Gastrocnemius medialis (tissue), 4 donors: ENCODE data around the gene ERCC1. TPM values are rescaled to one million over a fixed set of nuclear protein-coding genes. Genes with fewer than 3 reads are reported as not detected.

Source experiments
- ATAC-seq, 2 donors: fragments of 150-250 bp; one replicate each; pipeline ENCODE4 v1.9.1; 2016
- DNase-seq, 2 donors: peaks; one replicate each; pipeline ENCODE4 v3.0.0-alpha.2; 2019
- H3K27ac ChIP-seq, 4 donors: fragments of 200-600 bp; sonication (generic); 1 replicate in 1 of 4; 2 replicates in 3 of 4; pipeline ENCODE4 v1.5.1; 2016 to 2018; ENCODE audit warnings: mild to moderate bottlenecking in 2 of 4, moderate library complexity in 1 of 4
- H3K27me3 ChIP-seq, 3 donors: fragments of 200-600 bp; sonication (generic) in 2 of 3; 1 replicate in 1 of 3; 2 replicates in 2 of 3; pipeline versions ENCODE4 v1.5.1 to v1.6.0; 2016 to 2019; ENCODE audit warnings: mild to moderate bottlenecking in 1 of 3, moderate library complexity in 1 of 3
- H3K36me3 ChIP-seq, 2 donors: fragments of 200-600 bp; sonication (generic) in 1 of 2; one replicate each; pipeline ENCODE4 v1.5.1; 2017 to 2018
- H3K4me1 ChIP-seq, 2 donors: fragments of 200-600 bp; sonication (generic) in 1 of 2; one replicate each; pipeline ENCODE4 v1.5.1; 2016 to 2017; ENCODE audit warnings: mild to moderate bottlenecking in 2 of 2
- H3K4me3 ChIP-seq, 4 donors: fragments of 200-600 bp; sonication (generic) in 3 of 4; 1 replicate in 1 of 4; 2 replicates in 3 of 4; pipeline ENCODE4 v1.5.1; 2016 to 2019; ENCODE audit warnings: mild to moderate bottlenecking in 2 of 4
- H3K9me3 ChIP-seq, 3 donors: fragments of 200-600 bp; sonication (generic) in 2 of 3; 1 replicate in 1 of 3; 2 replicates in 2 of 3; pipeline ENCODE4 v1.5.1; 2016 to 2019
- CTCF ChIP-seq, 5 experiments: fragments of 450-650 bp in 3 of 5; fragments of 200-600 bp in 2 of 5; sonication (generic) in 2 of 5; IDR thresholded peaks in 4 of 5; conservative IDR thresholded peaks in 1 of 5; 1 replicate in 4 of 5; 2 replicates in 1 of 5; pipeline ENCODE4 v1.5.1; 2016 to 2019; ENCODE audit warnings: antibody characterized with exemption in 5 of 5, mild to moderate bottlenecking in 3 of 5, moderate library complexity in 3 of 5
- POLR2A ChIP-seq, 2 donors: fragments of 450-650 bp; IDR thresholded peaks; one replicate each; pipeline ENCODE4 v1.6.1; 2017; ENCODE audit warnings: antibody characterized with exemption in 2 of 2, mild to moderate bottlenecking in 2 of 2, moderate library complexity in 2 of 2
- in situ Hi-C, 4 donors: fragments of 200-750 bp; cut with MboI; loops; one replicate each; pipeline versions ENCODE4 v1.15.0 to v1.8.0; 2017; ENCODE audit warnings: low sequenced_read_pairs in 4 of 4
- intact Hi-C: fragments of 100-400 bp; cut with DNase I; formaldehyde crosslinking; loops from one replicate; pipeline ENCODE4 v1.15.1; 2023; ENCODE audit warnings: low total_unique reads
- total RNA-seq, 4 donors: library from RNA; depleted of rRNA; stranded (reverse); fragments of >200 nt; gene quantifications; one replicate each; pipeline versions ENCODE4 v1.1.0 to v1.2.3, GENCODE V29; 2016

ERCC1 gene
- total RNA-seq, 4 donors from 2014 or later: 92.1 to 185 (median 103) TPM

DNA sequence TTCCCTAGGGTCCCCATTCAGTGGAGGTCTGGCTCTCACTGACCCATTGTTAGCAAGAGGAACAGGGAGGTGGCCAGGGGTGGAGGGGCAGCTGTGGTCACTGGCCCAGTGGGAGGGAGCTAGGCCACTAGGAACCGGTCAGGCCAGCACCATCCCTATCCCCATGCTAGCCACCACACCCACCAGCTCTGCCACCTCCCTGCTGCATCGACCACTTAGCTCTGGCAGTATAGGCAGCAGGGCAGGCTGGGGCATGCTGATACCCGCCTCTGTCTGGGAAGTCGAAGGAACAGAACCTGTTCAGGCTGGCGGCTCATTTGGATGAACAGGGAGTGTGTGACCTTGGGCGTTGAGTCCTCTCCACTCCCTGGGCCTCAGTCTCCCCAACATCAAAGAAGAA is 23.5 kb downstream of the ERCC1 start:
- no peak for DNase-seq
- Histone ChIP-seq H3K27me3 (peaks cover 5 to 10% (median 9%) of the 10 kb centered on the region in 3 donors), H3K4me3 (no peak overlapping the region), H3K27ac (no peak overlapping the region), H3K9me3 (no peaks in the 10 kb centered on the region), H3K4me1 (peaks cover 10 to 18% of the 10 kb centered on the region in 2 donors), H3K36me3 (no peaks in the 10 kb centered on the region)
- ATAC-seq: no peak
- intact Hi-C loops: no loop called here
- in situ Hi-C loops: no loop called here
- no peak for TF ChIP-seq POLR2A (IDR thresholded peaks at IDR 0.05)
- TF ChIP-seq CTCF (IDR thresholded peaks at IDR 0.05 in 4 of 5, conservative IDR thresholded peaks at IDR 0.05 in 1 of 5): no peak

DNA sequence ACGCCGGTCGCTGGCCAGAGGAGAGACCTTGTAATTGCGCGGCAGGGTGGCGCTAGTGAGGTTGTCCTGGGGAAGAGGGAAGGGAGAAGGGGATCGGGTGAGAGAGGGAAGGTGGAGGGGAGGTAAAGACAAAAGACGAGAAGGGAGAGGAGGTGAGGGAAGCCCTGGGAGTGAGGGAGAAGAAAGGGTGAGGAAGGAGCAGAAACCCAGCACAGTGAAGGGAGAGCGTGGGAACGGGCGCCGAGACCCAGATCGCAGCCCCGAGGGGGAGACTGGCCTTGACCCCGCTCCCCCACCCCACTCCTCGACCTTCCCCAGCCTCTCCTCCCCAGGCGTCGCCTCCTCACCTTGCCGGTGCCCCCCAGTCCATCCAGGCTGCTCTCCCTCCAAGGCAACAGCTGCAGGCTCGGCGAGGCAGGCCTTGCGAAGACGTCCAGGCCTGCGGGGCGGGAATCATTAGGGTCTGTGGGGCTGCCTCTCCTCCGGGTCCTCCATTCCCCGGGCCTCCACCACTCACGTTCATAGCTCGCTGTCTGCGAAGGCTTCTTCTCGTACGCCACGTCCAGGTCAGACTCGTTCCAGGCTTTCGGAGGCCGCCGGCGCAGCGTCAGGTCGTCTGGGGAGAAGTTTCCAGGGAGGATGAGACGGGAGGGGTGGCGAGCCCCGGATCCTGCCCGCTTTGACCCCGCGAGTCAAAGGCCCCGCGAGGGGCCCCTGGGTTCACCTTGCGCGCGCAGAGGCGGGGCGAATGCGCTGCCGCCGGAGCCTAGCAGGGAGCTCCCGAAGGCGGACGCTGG is 27.7 kb downstream of the ERCC1 start:
- peaks cover 0 to 12% of the 10 kb centered on the region in 2 donors for H3K4me1 ChIP-seq
- DNase-seq: no peak
- H3K27ac ChIP-seq: no peak overlapping the region
- H3K27me3 ChIP-seq: no peaks in the 10 kb centered on the region
- in situ Hi-C loops: no loop called here
- no peaks in the 10 kb centered on the region for H3K36me3 ChIP-seq
- H3K9me3 ChIP-seq: no peaks in the 10 kb centered on the region
- no peak overlapping the region for H3K4me3 ChIP-seq
- intact Hi-C loops: no loop called here
- TF ChIP-seq CTCF (IDR thresholded peaks at IDR 0.05 in 4 of 5, conservative IDR thresholded peaks at IDR 0.05 in 1 of 5) (no peak), POLR2A (IDR thresholded peaks at IDR 0.05) (no peak)
- no peak for ATAC-seq

- Histone ChIP-seq H3K27me3 (peaks cover 3 to 8% (median 5%) of the 10 kb centered on the region in 3 donors), H3K4me1 (no peaks in the 10 kb centered on the region), H3K27ac (no peak overlapping the region), H3K9me3 (no peaks in the 10 kb centered on the region), H3K36me3 (no peaks in the 10 kb centered on the region), H3K4me3 (no peak overlapping the region)
- no peak for DNase-seq
- intact Hi-C loops: no loop called here
- ATAC-seq: no peak
- in situ Hi-C loops: no loop called here
- TF ChIP-seq POLR2A (IDR thresholded peaks at IDR 0.05) (no peak), CTCF (IDR thresholded peaks at IDR 0.05 in 4 of 5, conservative IDR thresholded peaks at IDR 0.05 in 1 of 5) (no peak)
Measured at GRCh38 chr19:45391871-45392665, 31.6 kb downstream of the ERCC1 start.

DNA sequence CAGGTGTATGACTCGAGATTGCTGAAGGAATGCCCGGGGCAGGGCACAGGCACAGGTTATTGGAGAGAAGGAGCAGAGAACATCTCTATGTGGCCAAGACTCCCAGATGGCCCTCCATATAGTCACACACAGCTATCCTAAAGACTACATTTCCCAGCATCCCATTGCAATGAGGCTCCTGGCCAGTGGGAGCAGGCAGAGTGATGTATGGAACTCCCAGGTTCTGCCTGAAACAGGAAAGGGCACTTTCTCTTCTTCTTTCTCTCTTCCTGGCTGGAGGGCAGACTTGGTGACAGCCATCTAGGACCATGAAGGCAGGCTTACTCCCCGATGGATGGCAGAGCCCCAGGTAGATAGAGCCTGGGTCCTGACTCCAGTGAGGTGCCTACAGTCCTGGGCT is 32.4 kb downstream of the ERCC1 start:
- TF ChIP-seq CTCF (IDR thresholded peaks at IDR 0.05 in 4 of 5, conservative IDR thresholded peaks at IDR 0.05 in 1 of 5) (no peak), POLR2A (IDR thresholded peaks at IDR 0.05) (no peak)
- in situ Hi-C loops (no loop called here), intact Hi-C loops (no loop called here)
- Histone ChIP-seq H3K4me1 (no peaks in the 10 kb centered on the region), H3K9me3 (no peaks in the 10 kb centered on the region), H3K36me3 (no peaks in the 10 kb centered on the region), H3K27me3 (peaks cover 10 to 15% (median 11%) of the 10 kb centered on the region in 3 donors), H3K4me3 (no peak overlapping the region), H3K27ac (no peak overlapping the region)
- no peak for DNase-seq
- ATAC-seq: no peak
